ENCODE results near the gene MTA3. TPM values are rescaled to one million over a fixed set of nuclear protein-coding genes. Genes with fewer than 3 reads are reported as not detected.
"Not testable (repeated sequence)": the region's sequence is repeated elsewhere in the genome, so short reads cannot be mapped to it uniquely, and the experiment has no call there.

Gene MTA3
- total RNA-seq, 1 donor: 34.1 TPM

DNA sequence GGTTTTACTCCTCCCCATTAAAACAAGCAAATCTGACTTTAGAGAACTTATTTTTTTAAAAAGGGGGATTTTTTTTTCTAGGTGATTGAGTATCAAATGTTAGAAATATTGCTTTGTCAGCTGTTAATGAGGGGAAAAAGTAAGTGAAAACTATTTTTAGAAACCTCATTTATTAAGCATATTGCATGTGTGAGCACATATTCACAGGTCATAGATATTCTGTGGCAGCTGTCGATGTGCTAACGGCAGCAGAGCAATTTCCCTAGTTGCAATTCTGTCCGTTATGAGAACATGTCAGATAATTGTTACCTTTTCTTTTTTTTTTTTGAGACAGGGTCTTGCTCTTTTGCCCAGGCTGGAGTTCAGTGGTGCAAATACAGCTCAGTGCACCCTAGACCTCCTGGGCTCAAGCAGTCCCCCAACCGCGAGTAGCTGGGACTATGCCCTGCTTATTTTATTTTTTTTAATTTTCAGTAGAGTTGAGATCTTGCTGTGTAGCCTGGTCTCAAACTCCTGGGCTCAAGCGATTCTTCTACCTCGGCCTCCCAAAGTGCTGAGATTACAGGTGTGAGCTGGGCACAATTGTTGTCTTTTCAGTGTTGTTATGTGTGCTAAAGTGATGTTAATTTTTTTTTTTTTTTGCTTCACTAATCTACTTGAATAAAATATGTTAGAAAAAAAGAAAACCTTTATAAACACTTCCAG lies 69.8 kb downstream of the MTA3 start:
- TF ChIP-seq, protein P1, sequence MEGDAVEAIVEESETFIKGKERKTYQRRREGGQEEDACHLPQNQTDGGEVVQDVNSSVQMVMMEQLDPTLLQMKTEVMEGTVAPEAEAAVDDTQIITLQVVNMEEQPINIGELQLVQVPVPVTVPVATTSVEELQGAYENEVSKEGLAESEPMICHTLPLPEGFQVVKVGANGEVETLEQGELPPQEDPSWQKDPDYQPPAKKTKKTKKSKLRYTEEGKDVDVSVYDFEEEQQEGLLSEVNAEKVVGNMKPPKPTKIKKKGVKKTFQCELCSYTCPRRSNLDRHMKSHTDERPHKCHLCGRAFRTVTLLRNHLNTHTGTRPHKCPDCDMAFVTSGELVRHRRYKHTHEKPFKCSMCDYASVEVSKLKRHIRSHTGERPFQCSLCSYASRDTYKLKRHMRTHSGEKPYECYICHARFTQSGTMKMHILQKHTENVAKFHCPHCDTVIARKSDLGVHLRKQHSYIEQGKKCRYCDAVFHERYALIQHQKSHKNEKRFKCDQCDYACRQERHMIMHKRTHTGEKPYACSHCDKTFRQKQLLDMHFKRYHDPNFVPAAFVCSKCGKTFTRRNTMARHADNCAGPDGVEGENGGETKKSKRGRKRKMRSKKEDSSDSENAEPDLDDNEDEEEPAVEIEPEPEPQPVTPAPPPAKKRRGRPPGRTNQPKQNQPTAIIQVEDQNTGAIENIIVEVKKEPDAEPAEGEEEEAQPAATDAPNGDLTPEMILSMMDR (IDR thresholded peaks at IDR 0.05; ENCODE audit: insufficient read depth, low read length): no peak
- DNase-seq (ENCODE audit: low read depth): no peak

DNA sequence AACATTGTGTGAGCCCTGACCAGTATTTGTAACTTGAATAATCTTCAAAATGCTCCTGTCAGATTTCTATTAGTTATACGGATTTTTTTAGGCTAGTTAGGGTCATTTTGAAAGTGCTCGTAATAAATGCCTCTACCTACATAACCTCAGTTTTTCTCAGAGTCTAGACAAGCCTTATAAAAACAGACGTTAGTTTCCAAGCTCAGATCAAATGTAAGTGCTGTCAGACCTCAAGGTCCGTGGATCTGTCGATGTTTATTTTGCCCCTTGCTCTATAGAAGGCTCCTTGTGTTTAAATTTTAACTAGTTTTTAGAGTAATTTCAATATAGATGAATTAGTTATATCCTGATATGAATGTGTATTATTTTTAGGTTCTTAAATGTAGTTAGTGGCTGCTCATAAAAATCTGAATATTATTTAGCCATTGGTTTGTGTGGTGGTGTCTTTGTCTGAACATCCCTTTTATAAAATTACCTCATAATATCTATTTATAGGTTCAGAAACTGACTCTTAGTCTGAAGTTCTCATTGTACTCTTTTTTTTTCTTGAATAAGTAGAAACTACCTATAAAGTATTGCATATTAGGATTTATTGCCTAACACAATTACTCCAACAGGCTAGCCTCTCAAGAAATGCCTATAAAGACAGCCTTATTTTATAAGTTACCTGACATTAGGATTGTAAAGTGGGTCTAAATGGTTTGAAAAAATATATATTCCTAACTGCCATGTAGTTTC lies 71.1 kb downstream of the MTA3 start:
- H3K4me3 ChIP-seq (ENCODE audit: low read depth, low read length): no peak overlapping the region
- TF ChIP-seq, protein P1 (IDR thresholded peaks at IDR 0.05; ENCODE audit: insufficient read depth, low read length): no peak
- no peak for DNase-seq (ENCODE audit: low read depth)

More for the DNA sequence above, 69.8 kb downstream of the MTA3 start:
- no peak overlapping the region for H3K4me3 ChIP-seq (ENCODE audit: low read depth, low read length)

DNA sequence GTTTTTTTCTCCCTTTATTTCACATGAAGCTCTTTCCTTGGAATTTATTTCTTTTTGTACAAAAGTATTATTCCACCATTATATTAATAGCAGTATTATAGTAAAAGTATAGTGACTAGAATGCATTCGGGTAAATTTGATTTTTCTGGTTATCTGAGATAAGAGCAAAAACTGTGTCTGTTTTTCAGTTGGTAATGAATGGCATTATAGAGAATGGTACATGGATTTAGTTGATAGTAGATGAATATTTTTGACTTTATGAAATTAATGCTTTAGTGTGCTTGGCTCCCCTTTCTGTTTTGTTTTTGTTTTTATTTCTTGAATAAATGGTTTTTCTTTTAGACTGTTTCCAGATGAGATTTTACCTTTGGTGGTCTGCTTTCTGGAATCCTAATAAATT lies 71.8 kb downstream of the MTA3 start:
- no peak overlapping the region for H3K4me3 ChIP-seq (ENCODE audit: low read depth, low read length)
- TF ChIP-seq, protein P1 (IDR thresholded peaks at IDR 0.05; ENCODE audit: insufficient read depth, low read length): no peak
- DNase-seq (ENCODE audit: low read depth): no peak

DNA sequence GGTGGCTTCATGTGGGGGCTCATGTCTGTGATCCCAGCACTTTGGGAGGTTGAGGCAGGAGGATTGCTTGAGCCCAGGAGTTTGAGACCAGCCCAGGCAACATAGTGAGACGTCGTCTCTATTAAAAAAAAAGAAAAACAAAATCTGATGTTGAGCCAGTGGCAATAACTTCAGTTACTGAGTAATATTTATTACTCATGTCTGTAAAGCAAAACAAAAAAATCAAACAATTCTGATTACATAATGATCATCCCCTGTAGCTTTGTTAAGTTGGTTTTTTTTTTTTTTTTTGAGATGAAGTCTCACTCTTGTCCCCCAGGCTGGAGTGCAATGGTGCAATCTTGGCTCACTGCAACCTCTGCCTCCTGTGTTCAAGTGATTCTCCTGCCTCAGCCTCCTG lies 73.9 kb downstream of the MTA3 start:
- not testable (repeated sequence) for DNase-seq (ENCODE audit: low read depth); H3K4me3 ChIP-seq (ENCODE audit: low read depth, low read length)

DNA sequence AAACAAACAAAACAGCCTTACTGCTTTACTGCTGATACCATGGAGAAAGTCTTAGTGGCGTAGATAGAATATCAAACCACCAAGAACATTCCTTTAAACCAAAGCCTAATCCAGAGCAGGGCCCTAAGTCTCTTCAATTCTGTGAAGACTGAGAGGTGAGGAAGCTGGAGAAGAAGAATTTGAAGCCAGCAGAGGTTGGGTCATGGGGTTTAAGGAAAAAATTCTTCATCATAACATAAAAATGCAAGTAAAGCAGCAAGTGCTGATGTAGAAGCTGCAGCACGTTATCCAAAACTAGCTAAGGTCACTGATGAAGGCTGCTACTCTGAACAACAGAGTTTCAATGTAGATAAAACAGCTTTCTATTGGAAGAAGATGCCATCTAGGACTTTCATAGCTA lies 77.1 kb downstream of the MTA3 start:
- no peak overlapping the region for H3K4me3 ChIP-seq (ENCODE audit: low read depth, low read length)
- TF ChIP-seq, protein P1 (IDR thresholded peaks at IDR 0.05; ENCODE audit: insufficient read depth, low read length): no peak
- DNase-seq (ENCODE audit: low read depth): no peak

DNA sequence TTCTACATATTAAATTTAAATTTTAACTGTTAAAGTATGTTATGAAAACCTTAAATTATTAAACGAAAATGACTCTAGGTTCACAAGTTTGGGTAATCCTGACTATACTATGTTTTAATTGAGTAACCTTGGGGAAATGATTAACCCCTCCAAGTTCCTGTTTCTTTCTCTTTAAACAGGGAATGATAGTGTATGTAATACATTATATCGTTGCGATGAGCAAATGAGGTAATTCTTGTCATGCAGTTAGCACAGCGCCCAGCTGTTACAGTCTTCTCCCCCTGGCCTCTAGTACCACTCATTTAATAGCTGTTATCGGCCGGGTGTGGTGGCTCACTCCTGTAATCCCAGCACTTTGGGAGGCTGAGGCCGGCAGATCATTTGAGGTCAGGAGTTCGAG lies 80.4 kb downstream of the MTA3 start:
- no peak for DNase-seq (ENCODE audit: low read depth)
- TF ChIP-seq, protein P1 (IDR thresholded peaks at IDR 0.05; ENCODE audit: insufficient read depth, low read length): no peak
- no peak overlapping the region for H3K4me3 ChIP-seq (ENCODE audit: low read depth, low read length)

DNA sequence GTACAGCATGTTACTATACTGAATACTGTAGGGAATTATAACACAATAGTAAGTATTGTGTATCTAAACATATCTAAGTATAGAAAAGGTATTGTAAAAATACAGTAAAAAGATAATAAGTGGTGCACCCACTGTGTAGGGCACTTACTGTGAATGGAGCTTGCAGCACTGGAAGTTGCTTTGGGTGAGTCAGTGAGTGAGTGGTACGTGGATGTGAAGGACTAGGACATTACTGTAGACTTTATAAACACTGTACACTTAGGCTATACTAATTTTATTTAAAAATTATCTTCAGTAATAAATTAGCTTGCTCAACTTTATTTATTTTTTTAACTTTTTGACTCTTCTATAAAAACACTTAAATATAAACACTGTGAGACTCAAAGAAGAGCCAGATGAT lies 82.6 kb downstream of the MTA3 start:
- TF ChIP-seq, protein P1 (IDR thresholded peaks at IDR 0.05; ENCODE audit: insufficient read depth, low read length): no peak
- no peak for DNase-seq (ENCODE audit: low read depth)
- H3K4me3 ChIP-seq (ENCODE audit: low read depth, low read length): no peak overlapping the region
